ENCODE data around the gene ANKRD1.
"Not testable (repeated sequence)": the region's sequence is repeated elsewhere in the genome, so short reads cannot be mapped to it uniquely, and the experiment has no call there.

Gene ANKRD1

GRCh38 chr10:90945491-90946070 is 24.7 kb upstream of the ANKRD1 start:
- no peaks in the 10 kb centered on the region for H3K27me3 Mint-ChIP-seq
- no peak for DNase-seq
- no peak overlapping the region for H3K27ac Mint-ChIP-seq
- no peaks in the 10 kb centered on the region for H3K36me3 Mint-ChIP-seq (ENCODE audit: low read depth)
- H3K9me3 Mint-ChIP-seq: no peaks in the 10 kb centered on the region
- H3K4me1 Mint-ChIP-seq (ENCODE audit: low read depth): peaks cover 8% of the 10 kb centered on the region
- H3K4me3 Mint-ChIP-seq: no peak overlapping the region

- Mint-ChIP-seq H3K27ac (no peak overlapping the region), H3K9me3 (no peaks in the 10 kb centered on the region), H3K4me3 (no peak overlapping the region), H3K4me1 (ENCODE audit: low read depth) (peaks cover 8% of the 10 kb centered on the region), H3K27me3 (no peaks in the 10 kb centered on the region), H3K36me3 (ENCODE audit: low read depth) (no peaks in the 10 kb centered on the region)
- DNase-seq: no peak
Measured at GRCh38 chr10:90944749-90945148, 23.9 kb upstream of the ANKRD1 start.

GRCh38 chr10:90942980-90943379 is 22.1 kb upstream of the ANKRD1 start:
- not testable (repeated sequence) for H3K27me3 Mint-ChIP-seq; H3K9me3 Mint-ChIP-seq; DNase-seq; H3K27ac Mint-ChIP-seq; H3K36me3 Mint-ChIP-seq (ENCODE audit: low read depth); H3K4me3 Mint-ChIP-seq; H3K4me1 Mint-ChIP-seq (ENCODE audit: low read depth)

DNA sequence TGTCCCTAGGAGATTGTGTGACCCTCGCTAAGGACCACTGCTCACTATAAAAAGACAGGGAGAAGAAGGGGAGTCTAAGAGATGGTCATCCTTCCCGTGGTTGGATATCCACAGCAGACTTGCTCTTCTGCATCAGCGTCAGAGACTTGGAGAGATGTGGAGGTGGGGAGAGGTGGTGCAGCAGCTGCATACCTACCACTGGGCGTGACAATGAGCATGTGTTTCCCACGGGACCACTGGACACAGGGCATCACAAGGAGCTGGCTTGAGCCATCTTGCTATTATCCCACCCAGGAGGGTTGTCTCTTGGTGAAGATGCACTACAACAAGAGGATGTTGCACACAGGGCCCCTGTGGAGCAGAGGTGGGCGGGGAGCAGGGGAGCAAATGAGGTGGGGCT is 18.8 kb upstream of the ANKRD1 start:
- no peaks in the 10 kb centered on the region for H3K4me1 Mint-ChIP-seq (ENCODE audit: low read depth)
- no peaks in the 10 kb centered on the region for H3K27me3 Mint-ChIP-seq
- H3K9me3 Mint-ChIP-seq: no peaks in the 10 kb centered on the region
- no peak for DNase-seq
- no peak overlapping the region for H3K27ac Mint-ChIP-seq
- H3K4me3 Mint-ChIP-seq: no peak overlapping the region
- no peaks in the 10 kb centered on the region for H3K36me3 Mint-ChIP-seq (ENCODE audit: low read depth)

- H3K4me3 Mint-ChIP-seq: no peak overlapping the region
- H3K36me3 Mint-ChIP-seq (ENCODE audit: low read depth): no peaks in the 10 kb centered on the region
- no peaks in the 10 kb centered on the region for H3K4me1 Mint-ChIP-seq (ENCODE audit: low read depth)
- DNase-seq: no peak
- H3K27me3 Mint-ChIP-seq: no peaks in the 10 kb centered on the region
- H3K27ac Mint-ChIP-seq: no peak overlapping the region
- H3K9me3 Mint-ChIP-seq: no peaks in the 10 kb centered on the region
Measured at GRCh38 chr10:90939116-90939515, 18.2 kb upstream of the ANKRD1 start.

GRCh38 chr10:90937645-90938258 is 16.9 kb upstream of the ANKRD1 start:
- Mint-ChIP-seq H3K9me3 (no peaks in the 10 kb centered on the region), H3K4me1 (ENCODE audit: low read depth) (no peaks in the 10 kb centered on the region), H3K4me3 (no peak overlapping the region), H3K36me3 (ENCODE audit: low read depth) (no peaks in the 10 kb centered on the region), H3K27ac (no peak overlapping the region), H3K27me3 (no peaks in the 10 kb centered on the region)
- DNase-seq: no peak

DNA sequence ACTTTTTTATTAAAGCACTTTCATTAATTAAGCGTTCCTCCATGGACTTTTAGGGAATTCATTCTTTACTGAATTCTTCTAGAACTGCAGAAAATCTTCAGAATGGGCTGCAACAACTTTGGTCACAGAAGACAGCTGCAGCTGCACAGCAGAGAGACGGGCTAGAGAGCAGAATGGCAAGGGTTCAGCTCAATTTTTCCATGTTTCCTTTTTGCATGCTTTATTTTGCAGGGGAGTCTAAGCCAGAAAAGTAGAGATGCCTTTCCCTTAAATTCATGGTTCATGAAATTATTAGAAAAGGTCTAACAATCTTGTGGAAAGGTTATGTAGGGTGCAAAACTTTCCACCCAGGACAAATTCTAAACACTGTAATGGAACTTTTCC is 15.4 kb upstream of the ANKRD1 start:
- Mint-ChIP-seq H3K4me1 (ENCODE audit: low read depth) (no peaks in the 10 kb centered on the region), H3K9me3 (no peaks in the 10 kb centered on the region)

GRCh38 chr10:90935581-90936275 is 14.8 kb upstream of the ANKRD1 start:
- Mint-ChIP-seq H3K27ac (no peak overlapping the region), H3K27me3 (no peaks in the 10 kb centered on the region), H3K36me3 (ENCODE audit: low read depth) (no peaks in the 10 kb centered on the region), H3K4me1 (ENCODE audit: low read depth) (no peaks in the 10 kb centered on the region), H3K9me3 (no peaks in the 10 kb centered on the region), H3K4me3 (no peak overlapping the region)
- DNase-seq: no peak

More for the DNA sequence above, 15.4 kb upstream of the ANKRD1 start:
- Mint-ChIP-seq H3K27ac (no peak overlapping the region), H3K36me3 (ENCODE audit: low read depth) (no peaks in the 10 kb centered on the region), H3K4me3 (no peak overlapping the region), H3K27me3 (no peaks in the 10 kb centered on the region)
- DNase-seq: no peak

DNA sequence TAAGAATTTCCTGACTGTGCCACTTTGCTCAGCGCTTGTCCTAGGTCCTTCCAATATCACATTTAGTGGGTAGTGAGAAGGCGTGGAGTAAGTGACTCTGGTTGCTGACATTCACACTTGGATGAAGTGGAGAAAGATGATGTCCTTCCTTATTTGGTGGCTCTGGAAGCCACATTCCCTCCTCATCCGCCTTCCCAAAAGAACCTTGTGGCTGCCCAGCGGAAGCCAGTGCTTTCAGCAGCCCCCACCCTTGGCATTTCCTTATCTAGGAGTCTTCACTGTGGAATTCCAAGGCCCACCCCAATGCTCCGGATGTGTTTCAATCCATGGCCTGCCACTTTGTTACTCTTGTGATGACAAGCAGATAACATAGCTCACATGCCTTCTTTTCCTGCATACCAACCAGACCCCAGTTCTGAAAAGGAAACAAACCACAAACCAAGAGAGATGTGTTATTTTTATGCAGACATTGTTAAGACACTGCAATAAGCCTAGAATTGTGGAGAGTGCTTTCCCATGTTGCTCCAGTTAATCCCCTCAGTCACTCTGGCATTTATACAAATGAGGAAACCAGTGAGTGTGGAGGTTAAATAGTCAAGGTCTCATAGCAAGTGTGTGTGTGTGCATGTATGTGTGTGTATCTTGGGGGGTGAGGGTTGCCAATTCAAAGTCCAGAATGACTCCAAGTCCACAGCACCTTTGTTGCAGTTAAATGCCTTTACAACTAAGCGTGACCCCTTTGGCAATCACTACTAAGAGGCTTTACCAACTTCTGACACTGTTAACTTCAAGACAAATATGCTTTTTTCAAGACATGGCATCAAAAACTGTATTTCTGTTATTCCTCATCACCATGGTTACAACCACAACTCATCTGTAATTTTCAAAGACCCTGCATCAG is 10.3 kb upstream of the ANKRD1 start:
- Mint-ChIP-seq H3K27ac (no peak overlapping the region), H3K4me3 (no peak overlapping the region), H3K27me3 (peaks cover 26% of the 10 kb centered on the region), H3K9me3 (no peaks in the 10 kb centered on the region), H3K36me3 (ENCODE audit: low read depth) (no peaks in the 10 kb centered on the region), H3K4me1 (ENCODE audit: low read depth) (no peaks in the 10 kb centered on the region)
- no peak for DNase-seq

GRCh38 chr10:90930070-90930837 is 9.4 kb upstream of the ANKRD1 start:
- no peak for DNase-seq
- Mint-ChIP-seq H3K4me1 (ENCODE audit: low read depth) (no peaks in the 10 kb centered on the region), H3K27ac (no peak overlapping the region), H3K27me3 (peaks cover 26% of the 10 kb centered on the region), H3K4me3 (no peak overlapping the region), H3K36me3 (ENCODE audit: low read depth) (no peaks in the 10 kb centered on the region), H3K9me3 (no peaks in the 10 kb centered on the region)

DNA sequence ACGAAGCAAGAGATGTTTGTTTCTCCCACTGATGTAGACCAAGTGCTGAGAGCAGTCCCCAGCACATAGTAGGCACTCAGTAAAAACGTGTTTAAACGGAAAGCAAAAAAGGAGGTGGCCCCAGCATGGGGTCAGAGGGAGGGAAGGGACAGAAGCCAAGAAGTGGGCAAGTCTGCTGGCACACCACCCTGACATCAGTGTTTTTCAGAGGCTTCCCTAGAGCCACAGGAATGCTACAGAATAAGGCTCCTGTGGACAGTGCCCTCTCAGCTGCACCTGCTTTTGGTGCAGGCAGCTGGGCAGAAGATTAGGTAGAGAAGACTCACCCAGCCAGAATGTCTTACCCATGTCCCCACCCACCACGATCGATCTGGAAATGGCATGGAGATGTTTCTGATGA is 8.3 kb upstream of the ANKRD1 start:
- H3K9me3 Mint-ChIP-seq: no peaks in the 10 kb centered on the region
- peaks cover 29% of the 10 kb centered on the region for H3K27me3 Mint-ChIP-seq
- no peak for DNase-seq
- H3K4me3 Mint-ChIP-seq: no peak overlapping the region
- no peaks in the 10 kb centered on the region for H3K36me3 Mint-ChIP-seq (ENCODE audit: low read depth)
- no peak overlapping the region for H3K27ac Mint-ChIP-seq
- no peaks in the 10 kb centered on the region for H3K4me1 Mint-ChIP-seq (ENCODE audit: low read depth)

- Mint-ChIP-seq H3K27ac (no peak overlapping the region), H3K9me3 (no peaks in the 10 kb centered on the region), H3K27me3 (peaks cover 30% of the 10 kb centered on the region), H3K4me1 (ENCODE audit: low read depth) (no peaks in the 10 kb centered on the region), H3K4me3 (no peak overlapping the region), H3K36me3 (ENCODE audit: low read depth) (no peaks in the 10 kb centered on the region)
- no peak for DNase-seq
Measured at GRCh38 chr10:90927293-90927692, 6.4 kb upstream of the ANKRD1 start.

DNA sequence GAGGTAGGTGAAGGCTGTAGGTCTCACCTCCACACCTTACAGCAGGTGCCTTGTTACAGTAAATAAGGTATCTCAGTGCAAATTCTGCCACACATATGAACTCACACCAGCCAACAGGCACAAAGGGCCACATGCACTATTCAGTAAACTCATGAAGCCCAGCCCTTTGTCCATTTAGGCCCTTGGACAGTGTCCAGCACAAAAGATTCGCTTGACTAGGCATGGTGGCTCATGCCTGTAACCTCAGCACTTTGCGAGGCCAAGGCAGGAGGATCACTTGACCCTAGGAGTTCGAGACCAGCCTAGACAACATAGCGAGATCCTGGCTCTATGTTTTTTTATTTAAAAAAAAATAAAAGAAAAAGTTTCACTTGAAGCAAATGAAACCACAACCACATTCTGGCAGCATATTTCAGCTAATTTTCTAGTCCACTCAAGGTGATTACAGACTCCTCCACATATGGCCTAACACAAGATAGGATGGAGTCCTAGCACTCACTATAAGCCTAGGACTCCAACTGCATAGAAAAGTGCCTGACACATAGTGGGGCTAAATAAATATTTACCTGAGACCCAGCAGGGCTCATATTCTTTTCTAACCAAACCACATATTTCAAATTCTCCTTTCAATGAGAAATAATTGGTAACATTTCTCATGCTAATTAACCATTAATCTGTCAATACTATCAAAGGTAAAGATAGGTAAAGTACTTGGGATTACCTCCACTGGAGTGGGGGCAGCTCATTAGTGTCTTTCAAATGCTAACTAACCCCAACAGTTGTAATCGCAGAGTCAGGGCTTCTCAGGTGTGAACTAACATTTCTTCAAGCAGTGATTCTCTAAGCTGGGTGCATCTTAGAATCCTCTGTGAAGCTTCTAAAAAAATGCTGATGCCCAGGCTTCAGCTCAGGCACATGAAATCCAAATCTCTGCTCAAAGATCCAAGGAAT is 4.5 kb upstream of the ANKRD1 start:
- no peak for DNase-seq
- H3K36me3 Mint-ChIP-seq (ENCODE audit: low read depth): no peaks in the 10 kb centered on the region
- H3K27me3 Mint-ChIP-seq: peaks cover 37% of the 10 kb centered on the region

More for the DNA sequence above, 4.5 kb upstream of the ANKRD1 start:
- Mint-ChIP-seq H3K9me3 (no peaks in the 10 kb centered on the region), H3K4me3 (no peak overlapping the region), H3K27ac (no peak overlapping the region), H3K4me1 (ENCODE audit: low read depth) (no peaks in the 10 kb centered on the region)
